Measurements from ENCODE around the gene BRIP1. TPM values are rescaled to one million over a fixed set of nuclear protein-coding genes. Genes with fewer than 3 reads are reported as not detected.

BRIP1 gene
- total and polyA plus RNA-seq, 8 donors, result 3.4 to 18.1 (median 12.1) TPM

DNA sequence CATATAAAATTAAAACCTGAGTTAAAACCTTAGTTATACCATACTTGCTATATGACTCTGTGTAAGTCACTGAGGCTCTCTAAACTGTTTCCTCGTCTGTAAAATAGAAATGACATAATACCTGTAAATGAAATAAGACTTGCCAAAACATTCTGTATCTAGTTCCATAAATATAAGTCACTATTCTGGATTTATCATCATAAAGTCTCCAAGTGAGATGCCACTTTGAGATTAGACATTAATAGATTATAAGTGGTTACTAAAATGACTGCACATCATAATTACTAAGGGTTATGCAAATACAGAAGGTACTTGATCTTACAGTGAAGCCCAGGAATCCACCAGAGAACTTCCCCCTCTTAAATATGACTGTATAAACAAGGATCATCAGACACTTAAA is 12.0 kb upstream of the BRIP1 start:
- Histone ChIP-seq H3K36me3 (peaks cover 0 to 57% of the 10 kb centered on the region in 2 donors), H3K4me3 (no peak overlapping the region), H3K9me3 (no peaks in the 10 kb centered on the region), H3K4me1 (no peaks in the 10 kb centered on the region), H3K27ac (no peak overlapping the region), H3K27me3 (no peaks in the 10 kb centered on the region)
- TF ChIP-seq, protein P1, sequence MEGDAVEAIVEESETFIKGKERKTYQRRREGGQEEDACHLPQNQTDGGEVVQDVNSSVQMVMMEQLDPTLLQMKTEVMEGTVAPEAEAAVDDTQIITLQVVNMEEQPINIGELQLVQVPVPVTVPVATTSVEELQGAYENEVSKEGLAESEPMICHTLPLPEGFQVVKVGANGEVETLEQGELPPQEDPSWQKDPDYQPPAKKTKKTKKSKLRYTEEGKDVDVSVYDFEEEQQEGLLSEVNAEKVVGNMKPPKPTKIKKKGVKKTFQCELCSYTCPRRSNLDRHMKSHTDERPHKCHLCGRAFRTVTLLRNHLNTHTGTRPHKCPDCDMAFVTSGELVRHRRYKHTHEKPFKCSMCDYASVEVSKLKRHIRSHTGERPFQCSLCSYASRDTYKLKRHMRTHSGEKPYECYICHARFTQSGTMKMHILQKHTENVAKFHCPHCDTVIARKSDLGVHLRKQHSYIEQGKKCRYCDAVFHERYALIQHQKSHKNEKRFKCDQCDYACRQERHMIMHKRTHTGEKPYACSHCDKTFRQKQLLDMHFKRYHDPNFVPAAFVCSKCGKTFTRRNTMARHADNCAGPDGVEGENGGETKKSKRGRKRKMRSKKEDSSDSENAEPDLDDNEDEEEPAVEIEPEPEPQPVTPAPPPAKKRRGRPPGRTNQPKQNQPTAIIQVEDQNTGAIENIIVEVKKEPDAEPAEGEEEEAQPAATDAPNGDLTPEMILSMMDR (IDR thresholded peaks at IDR 0.05), result no peak
- ATAC-seq (peak; percentile 65), DNase-seq (no peak)
- intact Hi-C loops (cut with DNase I), result no loop called here

DNA sequence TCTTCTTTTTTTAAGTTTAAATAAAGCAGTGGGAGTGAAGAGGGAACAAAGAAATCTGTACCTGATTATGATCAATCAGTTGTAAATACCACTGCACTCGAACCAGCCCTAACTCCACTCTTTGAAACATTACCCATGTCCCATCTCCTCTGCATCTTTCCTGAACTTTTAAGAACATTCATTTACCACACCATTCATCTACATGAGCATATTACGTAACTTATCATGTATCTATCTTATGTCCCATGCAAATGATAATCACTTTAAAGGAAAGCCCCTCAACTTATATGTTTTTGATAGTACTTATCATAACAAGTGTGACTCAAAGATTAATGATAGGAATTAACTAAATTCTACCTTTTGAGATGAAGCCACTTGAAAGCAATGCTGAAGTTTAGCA is 10.7 kb upstream of the BRIP1 start:
- no peaks in the 10 kb centered on the region for H3K27me3 ChIP-seq
- TF ChIP-seq, protein P1 (IDR thresholded peaks at IDR 0.05), result no peak
- intact Hi-C loops (cut with DNase I), result no loop called here
- H3K4me3 ChIP-seq, result no peak overlapping the region
- H3K4me1 ChIP-seq, result no peaks in the 10 kb centered on the region
- ATAC-seq (no peak), DNase-seq (no peak)
- H3K36me3 ChIP-seq, result peaks cover 0 to 57% of the 10 kb centered on the region in 2 donors
- no peak overlapping the region for H3K27ac ChIP-seq
- no peaks in the 10 kb centered on the region for H3K9me3 ChIP-seq

DNA sequence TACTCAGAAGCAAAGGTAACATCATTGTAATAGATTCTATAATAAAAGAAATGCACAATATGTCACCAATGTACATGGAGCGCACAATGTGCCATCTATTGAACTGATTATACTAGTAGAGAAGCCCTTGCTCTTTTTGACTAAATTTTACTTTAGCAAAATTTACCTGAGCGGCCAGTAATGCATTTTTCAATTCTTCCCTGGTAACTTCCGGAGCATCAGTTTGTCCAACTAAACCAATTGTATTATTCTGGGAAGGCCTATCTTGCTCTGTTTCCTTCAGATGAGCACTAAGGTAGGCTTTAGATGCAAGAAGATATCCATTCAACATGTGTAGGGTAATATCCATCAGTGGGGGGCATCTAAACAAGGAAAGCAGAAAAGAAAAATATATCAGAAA is 8.8 kb upstream of the BRIP1 start:
- DNase-seq (no peak), ATAC-seq (no peak)
- no peaks in the 10 kb centered on the region for H3K27me3 ChIP-seq
- H3K4me1 ChIP-seq, result no peaks in the 10 kb centered on the region
- TF ChIP-seq, protein P1 (IDR thresholded peaks at IDR 0.05), result no peak
- peaks cover 0 to 56% of the 10 kb centered on the region in 2 donors for H3K36me3 ChIP-seq
- no peak overlapping the region for H3K27ac ChIP-seq
- no peaks in the 10 kb centered on the region for H3K9me3 ChIP-seq
- intact Hi-C loops (cut with DNase I), result no loop called here
- H3K4me3 ChIP-seq, result no peak overlapping the region

GRCh38 chr17:61869138-61869537 is 5.8 kb upstream of the BRIP1 start:
- H3K27ac ChIP-seq, result no peak overlapping the region
- H3K9me3 ChIP-seq, result no peaks in the 10 kb centered on the region
- H3K36me3 ChIP-seq, result peaks cover 0 to 55% of the 10 kb centered on the region in 2 donors
- peaks cover 1% of the 10 kb centered on the region in 2 donors for H3K4me1 ChIP-seq
- DNase-seq (no peak), ATAC-seq (no peak)
- H3K27me3 ChIP-seq, result no peaks in the 10 kb centered on the region
- no peak overlapping the region for H3K4me3 ChIP-seq
- intact Hi-C loops (cut with DNase I), result no loop called here
- TF ChIP-seq, protein P1 (IDR thresholded peaks at IDR 0.05), result no peak

DNA sequence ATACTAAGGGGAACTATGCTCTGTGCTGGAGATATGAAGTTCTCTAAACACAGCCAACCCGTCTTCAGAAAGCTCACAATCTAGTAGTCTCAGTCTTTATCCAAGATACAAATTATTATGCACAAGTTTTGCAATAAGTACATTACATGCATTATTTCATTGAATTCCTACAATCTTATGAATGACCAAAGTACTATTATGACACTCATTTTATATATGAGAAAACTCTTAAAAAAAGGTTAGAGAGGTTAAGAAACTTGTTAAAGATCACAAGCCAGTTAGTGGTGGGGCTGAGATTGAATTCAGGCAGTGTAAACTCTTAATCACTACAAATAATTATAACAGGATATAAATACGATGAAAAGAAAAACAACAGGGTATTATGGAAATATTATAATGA is 4.7 kb upstream of the BRIP1 start:
- no peak overlapping the region for H3K4me3 ChIP-seq
- TF ChIP-seq, protein P1 (IDR thresholded peaks at IDR 0.05), result no peak
- no peaks in the 10 kb centered on the region for H3K9me3 ChIP-seq
- peaks cover 0 to 55% of the 10 kb centered on the region in 2 donors for H3K36me3 ChIP-seq
- peaks cover 3 to 5% of the 10 kb centered on the region in 2 donors for H3K4me1 ChIP-seq
- ATAC-seq, result no peak
- no peaks in the 10 kb centered on the region for H3K27me3 ChIP-seq
- no peak overlapping the region for H3K27ac ChIP-seq
- DNase-seq, result no peak
- intact Hi-C loops (cut with DNase I), result no loop called here

Data from left lung (tissue), 10 donors.